H1 (cell line): ENCODE measurements around the gene MECR. TPM values are rescaled to one million over a fixed set of nuclear protein-coding genes. Genes with fewer than 3 reads are reported as not detected.
A peak's percentile ranks its signal among the peaks of the same experiment; 100 is the strongest.

Experiments used
- CEBPB ChIP-seq: IDR thresholded peaks from 2 replicates; pipeline ENCODE4 v1.6.1; 2012; ENCODE audit warnings: low read depth, low read length
- CHD7 ChIP-seq: fragments of 300-600 bp; sonication (generic); IDR thresholded peaks from 2 replicates; pipeline ENCODE4 v1.7.1; 2012; ENCODE audit warnings: low read length, moderate library complexity, mild to moderate bottlenecking, inconsistent platforms; ENCODE audit not compliant: insufficient replicate concordance
- CTCF ChIP-seq, 3 experiments: IDR thresholded peaks; 1 replicate in 2 of 3; 2 replicates in 1 of 3; pipeline versions ENCODE4 v1.5.1 to v1.6.1; 2011; ENCODE audit warnings: low read length in 3 of 3, mild to moderate bottlenecking in 3 of 3, inconsistent platforms in 2 of 3, low read depth in 1 of 3, moderate library complexity in 1 of 3; ENCODE audit not compliant: insufficient read depth in 1 of 3; ENCODE audit errors: control extremely low read depth in 1 of 3
- MAX ChIP-seq: IDR thresholded peaks from 2 replicates; pipeline ENCODE4 v1.6.1; 2012; ENCODE audit warnings: inconsistent platforms
- PHF8 ChIP-seq: fragments of 200-600 bp; sonication (generic); conservative IDR thresholded peaks from 2 replicates; pipeline ENCODE4 v1.7.1; 2012; ENCODE audit warnings: low read depth, mild to moderate bottlenecking, inconsistent platforms, low read length, moderate library complexity
- POLR2A ChIP-seq, 2 experiments: IDR thresholded peaks; 1 replicate in 1 of 2; 2 replicates in 1 of 2; pipeline ENCODE4 v1.6.1; 2011; ENCODE audit warnings: low read depth in 2 of 2, low read length in 2 of 2, mild to moderate bottlenecking in 2 of 2; ENCODE audit errors: control extremely low read depth in 1 of 2
- SRF ChIP-seq: IDR thresholded peaks from 2 replicates; pipeline ENCODE4 v1.6.1; 2011; ENCODE audit warnings: mild to moderate bottlenecking, low read depth, low read length, moderate library complexity
- polyA plus RNA-seq, 7 experiments: library from polyadenylated mRNA; depleted of rRNA in 3 of 7; stranded (reverse) in 5 of 7; unstranded in 2 of 7; fragments of >200 nt in 5 of 7; fragments of 200-250 nt in 2 of 7; gene quantifications; 1 replicate in 5 of 7; 2 replicates in 1 of 7; 4 replicates in 1 of 7; pipeline versions ENCODE4 v1.2.1 to v1.2.3, GENCODE V29; 2011 to 2013; ENCODE audit warnings: missing spikeins in 2 of 7, mixed read lengths in 2 of 7
- total RNA-seq: library from RNA; stranded (reverse); fragmentation: NEBNext Ultra II Directional; extraction: Animal tissue kit (Norgen Biotek cat#: 25700); gene quantifications from 2 replicates; pipeline ENCODE4 v1.2.1, GENCODE V29; 2021

The MECR gene
- total and polyA plus RNA-seq, 2 of the 8 experiments (the other 6 are each of a cell fraction or from before 2014, with no cell fraction given): 24.2 to 24.4 TPM

- TF ChIP-seq CHD7 (no peak), CEBPB (no peak), PHF8 (peak; percentile 43), SRF (no peak), POLR2A (IDR thresholded peaks at IDR 0.05; ENCODE audit: control extremely low read depth in 1 of 2, low read depth in 2 of 2, low read length in 2 of 2) (no peak), MAX (peak; percentile 71), CTCF (IDR thresholded peaks at IDR 0.05; ENCODE audit: control extremely low read depth in 1 of 3, insufficient read depth in 1 of 3, low read depth in 1 of 3, low read length in 3 of 3) (no peak)
Measured at GRCh38 chr1:29237852-29238619, 7.3 kb upstream of the MECR start (continued).
